ENCODE data around the gene OR2T27. TPM values are rescaled to one million over a fixed set of nuclear protein-coding genes. Genes with fewer than 3 reads are reported as not detected.

The OR2T27 gene
- total RNA-seq, result not detected in 2 replicates

GRCh38 chr1:248655354-248655753 is at the start of gene OR2T27:
OR2T27 (minus strand) TSS chr1:248655528; CDS start chr1:248650884, 4,644 bp downstream.

GRCh38 chr1:248702714-248703113 is 47.4 kb upstream of the OR2T27 start, which contains the start of gene OR14I1:
OR14I1 (minus strand) TSS chr1:248702766.

GRCh38 chr1:248645178-248645577 is 10.2 kb downstream of the OR2T27 start, which contains the start of gene OR2T35:
OR2T35 (minus strand) TSS chr1:248645278; CDS start chr1:248639258, 6,020 bp downstream.

GRCh38 chr1:248634991-248635390 is 20.3 kb downstream of the OR2T27 start, which contains the start of gene OR2T11:
OR2T11 (minus strand) TSS chr1:248635091; CDS start chr1:248627128, 7,963 bp downstream.

Other genes starting within 250 kb of the OR2T27 start
- gene OR2T2, start 209.9 kb downstream of the OR2T27 start, total RNA-seq, result not detected in 2 replicates
- gene OR2T3, start 182.2 kb downstream of the OR2T27 start, total RNA-seq, result not detected in 2 replicates
- gene OR2T5, start 166.9 kb downstream of the OR2T27 start, total RNA-seq, result not detected in 2 replicates
- not detected in 2 replicates for gene OR2G6, start 147.5 kb downstream of the OR2T27 start, total RNA-seq
- gene OR2T29, start 92.8 kb downstream of the OR2T27 start, total RNA-seq, result not detected in 2 replicates
- gene OR2T34, start 80.8 kb downstream of the OR2T27 start, total RNA-seq, result not detected in 2 replicates
- not detected in 2 replicates for gene OR2T10, start 57.8 kb downstream of the OR2T27 start, total RNA-seq
- not detected in 2 replicates for gene OR2T11, start 20.4 kb downstream of the OR2T27 start, total RNA-seq
- gene OR2T35, start 10.2 kb downstream of the OR2T27 start, total RNA-seq, result not detected in 2 replicates
- gene OR14I1, start 47.2 kb upstream of the OR2T27 start, total RNA-seq, result not detected in 2 replicates
- not detected in 2 replicates for gene LYPD8, start 100.2 kb upstream of the OR2T27 start, total RNA-seq
- gene SH3BP5L, start 170.4 kb upstream of the OR2T27 start, total RNA-seq, result 18.4 TPM in 2 replicates
- 26.2 and 28.7 TPM in 2 replicates for gene ZNF672, start 182.7 kb upstream of the OR2T27 start, total RNA-seq
- 18.2 and 24.7 TPM in 2 replicates for gene ZNF692, start 203.6 kb upstream of the OR2T27 start, total RNA-seq

All from hair follicular keratinocyte (primary cell).